ENCODE data around the gene NOS1.

GRCh38 chr12:117193903-117194302 is 167.5 kb downstream of the NOS1 start:
- no peak for TF ChIP-seq EZH2phosphoT487 (IDR thresholded peaks at IDR 0.05; ENCODE audit: unreplicated experiment)
- no peak for TF ChIP-seq POLR2AphosphoS5 (IDR thresholded peaks at IDR 0.05; ENCODE audit: low read depth)
